Activated CD4-positive, CD25-positive, alpha-beta regulatory T cell treated with anti-CD3 and anti-CD28 coated beads, Interleukin-2, amount 50 U/mL, for 16 hours (primary cell): ENCODE data around the gene SIAH2.
"Not testable (repeated sequence)": the region's sequence is repeated elsewhere in the genome, so short reads cannot be mapped to it uniquely, and the experiment has no call there.

Source experiments
- DNase-seq: peaks from one replicate; pipeline ENCODE4 v3.0.0-alpha.2; 2020; ENCODE audit warnings: low read depth, low spot score

Gene SIAH2, protein sequence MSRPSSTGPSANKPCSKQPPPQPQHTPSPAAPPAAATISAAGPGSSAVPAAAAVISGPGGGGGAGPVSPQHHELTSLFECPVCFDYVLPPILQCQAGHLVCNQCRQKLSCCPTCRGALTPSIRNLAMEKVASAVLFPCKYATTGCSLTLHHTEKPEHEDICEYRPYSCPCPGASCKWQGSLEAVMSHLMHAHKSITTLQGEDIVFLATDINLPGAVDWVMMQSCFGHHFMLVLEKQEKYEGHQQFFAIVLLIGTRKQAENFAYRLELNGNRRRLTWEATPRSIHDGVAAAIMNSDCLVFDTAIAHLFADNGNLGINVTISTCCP

DNA sequence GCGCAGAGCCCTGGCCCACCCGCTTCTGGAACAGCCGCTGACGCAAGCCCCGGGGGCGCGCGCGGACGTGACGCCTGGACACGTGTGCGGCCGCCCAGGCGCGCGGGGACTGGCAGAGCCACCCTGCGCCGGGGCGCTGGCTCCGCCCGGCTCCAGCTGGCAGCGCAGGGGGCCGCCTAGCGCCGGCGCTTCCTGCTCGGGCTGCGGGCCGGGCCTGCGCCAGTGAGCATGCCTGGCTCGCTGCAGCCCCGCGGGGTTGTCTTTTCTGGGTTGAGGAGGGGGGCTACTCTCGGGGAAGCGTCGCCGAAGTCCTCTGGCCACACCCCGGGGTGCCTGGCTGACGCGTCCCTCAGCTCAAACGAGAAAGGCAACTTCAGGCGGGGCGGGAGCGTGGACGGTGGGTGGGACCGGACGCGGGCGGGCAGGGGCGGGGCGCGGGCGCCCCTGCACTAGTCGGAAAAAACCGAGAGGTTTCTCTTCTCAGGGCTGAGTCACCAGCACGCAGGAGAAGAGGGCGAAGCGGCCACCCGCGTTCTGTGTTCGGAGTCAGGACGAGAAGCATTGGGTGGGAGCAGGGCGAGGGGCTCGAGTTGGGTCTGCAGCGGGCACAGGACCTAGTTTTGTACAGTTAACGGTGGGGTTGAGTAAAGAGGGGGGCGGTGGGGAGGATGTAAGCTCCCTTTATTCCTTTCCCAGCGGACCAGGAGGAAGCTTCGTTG, at the start of gene SIAH2:
Gene SIAH2, minus strand, starts transcription at position 48 of the 719 bp plus-strand sequence. CDS start 320 bp downstream, outside the sequence.
- DNase-seq: peak; percentile 85

DNA sequence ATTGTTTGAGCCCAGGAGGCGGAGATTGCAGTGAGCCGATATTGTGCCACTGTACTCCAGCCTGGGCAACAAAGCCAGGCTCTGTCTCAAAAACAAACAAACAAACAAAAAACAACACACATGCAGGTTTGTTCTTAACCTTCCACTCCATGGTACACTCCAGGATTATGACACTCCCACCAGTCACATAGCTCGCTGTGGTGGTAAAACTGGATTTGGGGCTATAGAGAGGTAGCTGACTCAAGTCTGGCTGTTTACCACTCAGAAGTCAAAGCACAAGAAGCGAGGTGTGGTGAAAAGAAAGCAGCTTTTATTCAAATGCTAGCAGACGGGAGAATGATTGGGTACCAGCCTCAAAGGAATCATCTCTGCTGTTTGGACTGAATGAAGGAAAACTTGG, 49.0 kb upstream of the SIAH2 start:
- DNase-seq: no peak

DNA sequence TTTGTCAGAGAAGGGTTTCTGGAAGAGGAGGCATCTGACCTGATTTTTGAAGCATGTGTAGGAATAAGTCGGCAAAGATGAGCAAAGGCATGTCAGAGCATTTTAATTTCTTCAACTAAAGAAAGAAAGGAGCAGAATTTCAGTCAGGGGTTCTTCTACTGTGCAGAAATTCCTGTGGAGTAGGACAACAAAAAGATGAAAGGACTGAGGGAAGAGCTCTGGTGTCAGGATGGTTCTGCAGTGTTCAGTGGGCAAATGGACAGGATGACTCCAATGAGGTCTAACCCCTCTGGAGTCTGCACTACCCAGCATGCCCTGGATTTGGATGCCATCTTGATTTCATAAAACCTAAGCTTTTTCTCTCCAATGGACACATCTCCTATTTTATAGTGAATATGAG, 47.7 kb upstream of the SIAH2 start:
- DNase-seq: no peak

DNA sequence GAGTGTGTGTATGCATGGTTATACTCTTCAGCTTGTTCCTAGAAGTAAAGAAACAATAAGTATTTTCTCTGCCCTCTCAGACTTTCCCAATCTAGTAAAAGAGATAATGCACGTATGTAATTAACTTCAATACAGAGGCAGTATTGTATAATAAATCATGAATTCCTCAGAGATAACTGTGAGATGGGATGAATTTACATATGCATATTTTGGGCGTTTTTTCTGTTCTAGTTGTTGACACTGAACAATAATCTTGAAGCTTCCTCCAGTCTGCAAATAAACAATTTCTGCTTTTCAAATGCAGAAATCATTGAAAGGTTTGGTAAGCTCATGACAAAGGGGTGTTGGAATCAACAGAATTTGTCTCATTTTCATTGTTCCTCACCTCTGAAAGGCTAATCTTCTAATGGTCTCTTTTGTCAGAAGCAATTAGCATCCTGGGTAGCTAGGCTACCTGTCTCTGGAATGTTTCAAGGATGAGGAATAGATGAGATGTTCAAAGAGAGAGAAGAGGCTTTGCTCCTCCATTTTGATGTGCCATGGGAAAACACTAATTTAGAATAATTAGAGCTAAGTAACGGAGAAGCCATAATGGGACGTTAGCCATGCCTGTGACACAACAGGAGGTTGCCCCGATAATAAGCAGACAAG, 43.3 kb upstream of the SIAH2 start:
- DNase-seq: no peak

DNA sequence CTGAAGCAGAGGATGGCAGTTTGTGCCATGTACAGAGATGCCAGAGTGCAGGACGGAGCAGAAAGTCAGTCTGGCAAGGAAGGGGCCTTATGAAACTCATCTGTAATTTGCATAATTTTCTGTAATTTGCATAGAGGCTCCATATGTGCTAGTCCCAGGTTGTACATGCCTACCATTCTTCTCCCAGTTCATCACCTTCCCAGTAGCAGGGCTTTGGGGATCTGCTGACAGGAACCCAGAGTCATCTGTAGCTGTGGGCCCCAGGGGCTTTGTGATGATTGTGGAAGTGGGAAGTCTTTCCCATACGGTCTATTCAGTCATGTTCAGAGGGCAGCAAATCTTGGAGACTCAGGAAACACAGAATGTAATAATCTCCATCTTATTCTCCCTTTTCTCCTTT, 42.4 kb upstream of the SIAH2 start:
- DNase-seq: no peak

DNA sequence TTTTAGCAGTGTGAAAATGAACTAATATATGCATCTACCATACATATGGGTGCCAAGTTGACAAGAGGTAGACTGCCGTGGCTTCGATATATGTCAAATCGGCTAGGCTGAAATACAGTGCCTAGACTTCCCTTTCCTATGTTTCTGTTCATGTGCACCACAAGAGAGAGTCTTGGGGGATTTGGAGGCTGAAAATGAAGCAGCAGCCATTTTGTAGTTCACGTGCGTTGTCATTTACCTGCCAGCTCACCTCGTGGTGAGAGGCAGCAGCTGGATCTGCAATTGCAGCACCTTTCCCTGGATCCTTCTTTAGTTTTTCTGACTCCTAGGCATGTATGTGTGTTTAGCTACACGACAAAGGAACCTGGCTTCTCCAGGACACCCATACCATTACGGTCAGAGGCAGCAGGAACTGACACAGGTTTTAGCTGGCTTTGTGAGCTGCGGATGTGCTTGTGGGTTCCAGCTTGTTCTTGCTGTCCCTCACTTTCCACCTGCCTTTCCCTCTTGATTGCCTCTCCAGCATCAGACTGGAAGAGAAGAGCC, 40.5 kb upstream of the SIAH2 start:
- no peak for DNase-seq

DNA sequence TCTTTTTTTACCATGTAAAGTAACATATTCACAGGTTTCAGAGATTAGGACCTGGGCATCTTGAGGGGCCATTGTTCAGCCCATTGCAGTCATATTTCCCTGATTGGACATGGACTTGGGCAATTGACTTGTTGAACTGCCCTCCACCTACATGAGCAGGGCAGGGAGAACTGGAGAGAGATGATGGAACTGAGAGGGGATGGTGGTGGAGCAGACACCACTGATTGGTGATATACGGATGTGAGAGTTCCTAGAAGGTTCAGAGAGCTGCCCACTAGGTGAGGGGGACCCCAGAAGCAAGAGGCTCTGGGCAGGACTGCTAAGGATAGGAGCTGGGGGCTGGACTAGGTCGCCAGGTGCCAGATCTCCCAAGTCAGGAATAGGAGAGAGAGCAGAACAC, 37.8 kb upstream of the SIAH2 start:
- no peak for DNase-seq

DNA sequence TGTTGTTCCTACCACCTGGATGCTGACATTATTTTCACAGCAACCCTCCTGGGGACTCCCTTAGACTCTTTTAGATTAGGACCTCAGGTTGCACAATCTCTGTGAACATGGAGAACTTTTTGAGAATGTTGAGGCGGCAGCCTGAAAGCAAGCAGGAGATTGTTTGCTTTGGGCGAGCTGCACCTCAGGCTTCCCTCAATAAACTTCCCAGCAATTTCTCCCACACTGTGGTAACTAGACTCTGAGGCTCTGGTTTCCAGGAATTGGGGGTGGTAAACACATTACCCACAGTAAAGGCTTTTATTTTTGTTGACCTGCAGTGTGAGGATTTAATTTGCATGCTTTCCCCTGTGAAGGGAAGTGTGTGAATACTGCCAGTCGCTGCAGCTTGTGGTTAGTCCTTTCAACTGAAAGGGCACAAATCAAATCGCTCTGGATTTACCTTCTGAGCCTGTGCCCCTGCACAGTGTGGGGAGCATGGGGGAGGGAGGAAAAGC, 35.2 kb upstream of the SIAH2 start:
- no peak for DNase-seq

DNA sequence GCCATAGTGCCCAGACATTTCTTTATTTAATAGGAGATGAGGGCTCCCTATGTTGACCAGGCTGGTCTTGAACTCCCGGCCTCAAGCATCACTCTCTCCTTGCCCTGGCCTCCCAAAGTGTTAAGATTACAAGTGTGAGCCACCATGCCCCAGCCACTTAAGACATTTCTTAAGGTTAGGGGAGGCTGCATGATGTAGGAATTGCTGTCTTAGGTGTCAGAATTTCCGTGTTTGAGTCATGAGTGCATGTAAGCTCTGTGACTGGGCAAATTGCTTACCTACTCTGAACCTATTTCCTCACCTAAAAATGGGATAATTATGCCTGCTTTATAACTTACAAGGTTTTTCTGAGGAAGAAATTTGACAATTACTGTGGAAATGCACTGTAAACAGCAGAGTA, 34.2 kb upstream of the SIAH2 start:
- no peak for DNase-seq

DNA sequence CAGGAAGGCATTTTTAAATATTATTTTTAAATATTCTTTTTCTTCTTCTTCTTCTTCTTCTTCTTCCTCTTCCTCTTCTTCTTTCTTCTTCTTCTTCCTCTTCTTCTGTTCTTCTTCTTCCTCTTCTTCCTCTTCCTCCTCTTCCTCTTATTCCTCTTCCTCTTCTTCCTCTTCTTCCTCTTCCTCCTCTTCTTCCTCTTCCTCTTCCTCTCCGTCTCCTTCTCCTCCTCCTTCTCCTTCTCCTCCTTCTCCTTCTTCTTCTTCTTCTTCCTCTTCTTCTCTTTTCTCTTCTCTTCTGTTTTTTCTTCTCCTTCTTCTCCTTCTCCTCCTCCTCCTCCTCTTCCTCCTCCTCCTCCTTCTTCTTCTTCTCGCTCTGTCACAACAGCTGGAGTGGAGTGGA, 33.6 kb upstream of the SIAH2 start:
- DNase-seq: not testable (repeated sequence)

DNA sequence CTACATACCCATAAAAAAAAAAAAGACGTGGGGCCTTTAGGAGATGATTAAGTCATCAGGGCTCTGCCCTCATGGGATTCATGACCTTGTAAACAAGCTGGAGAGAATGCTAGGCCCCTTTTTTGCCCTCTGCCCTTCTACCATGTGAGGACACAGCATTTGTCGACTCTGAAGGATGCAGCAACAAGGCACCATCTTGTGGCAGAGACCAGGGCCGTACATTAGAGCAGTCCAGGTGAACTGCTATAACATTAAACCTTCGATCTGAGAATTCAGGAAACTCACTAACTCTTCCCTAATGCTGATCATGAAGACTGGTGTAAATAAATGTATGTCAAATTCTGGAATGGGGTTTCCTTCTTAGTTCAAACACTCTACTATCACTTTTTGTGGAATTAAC, 30.7 kb upstream of the SIAH2 start:
- no peak for DNase-seq

DNA sequence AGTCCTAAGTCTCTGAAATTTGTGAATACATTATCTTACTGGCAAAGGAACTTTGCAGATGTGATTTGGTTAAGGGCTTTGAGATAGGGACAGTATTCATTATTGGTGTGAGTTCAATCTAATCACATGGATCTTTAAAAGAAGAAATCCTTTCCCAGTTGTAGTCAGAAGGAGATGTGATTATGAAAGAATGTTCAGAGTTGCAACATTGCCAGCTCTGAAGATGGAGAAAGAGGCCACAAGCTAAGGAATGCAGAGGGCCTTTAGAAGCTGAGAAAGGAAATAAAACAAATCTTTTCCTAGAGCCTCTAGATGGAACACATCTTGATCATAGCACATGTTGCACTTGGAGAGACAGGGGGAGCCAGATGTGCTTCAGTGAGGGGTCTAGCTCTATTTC, 27.7 kb upstream of the SIAH2 start:
- DNase-seq: no peak

DNA sequence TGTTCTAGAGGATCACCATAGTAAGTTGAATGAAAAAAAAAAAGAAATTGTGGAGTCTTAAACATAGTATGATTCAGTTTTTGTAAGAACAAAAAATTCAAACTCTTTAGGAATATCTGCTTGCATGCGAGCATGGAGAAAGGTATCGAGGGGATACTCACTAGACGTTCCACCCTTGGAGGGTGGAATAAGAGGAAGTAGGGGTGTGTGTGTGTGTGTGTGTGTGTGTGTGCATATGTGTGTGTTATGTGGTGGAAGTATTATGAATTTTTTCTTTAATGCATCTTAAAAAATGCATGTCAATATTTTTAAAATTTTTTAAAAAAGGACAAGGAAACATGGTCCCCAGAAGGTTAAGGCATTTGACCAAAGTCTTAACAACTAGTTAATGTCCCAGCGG, 26.5 kb upstream of the SIAH2 start:
- DNase-seq: no peak

DNA sequence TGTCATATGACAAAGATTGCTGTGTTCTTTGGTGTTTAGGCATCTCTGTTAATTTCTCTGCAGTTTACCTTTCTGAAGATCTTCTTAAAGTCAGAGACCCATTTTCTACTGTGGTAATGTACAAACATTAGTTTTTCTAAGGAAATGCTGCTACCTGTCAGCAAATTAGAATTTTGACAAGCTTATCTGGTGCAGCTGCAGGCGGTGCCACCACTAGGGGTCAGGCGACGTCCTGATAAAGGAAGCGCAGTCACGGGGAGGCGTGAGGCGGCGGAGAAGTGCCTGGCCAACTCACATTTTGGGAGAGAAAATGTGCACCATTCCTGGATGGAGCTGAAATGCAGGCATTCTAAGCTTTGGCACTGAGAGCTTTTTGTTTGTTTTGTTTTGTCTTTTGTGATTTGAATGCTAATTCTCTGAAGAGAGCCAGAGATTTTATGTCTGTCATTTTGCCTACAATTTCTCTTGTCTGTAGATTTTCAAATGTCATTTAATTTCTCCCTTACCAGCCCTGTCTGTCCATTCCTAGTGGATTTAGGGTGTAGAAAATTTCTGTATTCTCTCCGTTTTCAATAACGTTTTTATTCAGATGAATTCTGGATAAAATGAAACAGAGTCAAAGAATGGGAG, 24.9 kb upstream of the SIAH2 start:
- DNase-seq: peak; percentile 54

DNA sequence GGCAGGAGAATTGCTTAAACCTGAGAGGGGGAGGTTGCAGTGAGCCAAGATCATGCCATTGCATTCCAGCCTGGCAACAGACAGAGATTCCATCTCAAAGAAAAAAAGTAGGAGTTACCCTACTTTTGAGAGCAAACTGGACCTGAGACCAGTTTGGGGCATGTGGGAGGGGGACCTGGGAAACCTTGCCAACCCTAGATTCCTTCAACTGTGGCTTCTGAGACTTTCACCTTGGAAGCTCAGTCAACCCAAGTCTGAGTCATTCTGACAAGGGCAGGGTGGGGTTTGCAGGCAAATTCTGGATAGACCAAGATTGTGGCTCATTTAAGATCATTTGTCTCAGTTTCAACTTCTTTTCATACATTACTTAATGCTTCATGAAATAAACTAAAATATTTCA, 23.8 kb upstream of the SIAH2 start:
- no peak for DNase-seq

DNA sequence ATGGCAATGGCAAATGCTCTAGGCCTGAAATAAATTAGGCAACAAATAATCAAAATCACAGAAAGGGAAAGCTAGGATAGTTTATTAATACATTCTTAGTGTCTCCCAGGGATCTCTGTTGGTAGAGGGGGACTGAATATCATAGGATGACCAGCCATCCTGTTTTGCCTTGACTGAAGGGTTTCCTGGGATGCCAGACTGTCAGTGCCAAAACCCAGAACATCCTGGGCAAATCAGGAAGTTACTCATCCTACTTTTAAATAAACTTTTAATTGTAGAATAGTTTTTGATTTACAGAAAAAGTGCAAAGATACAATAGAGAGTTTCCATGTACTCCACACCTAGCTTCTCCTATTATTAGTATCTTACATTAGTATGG, 21.8 kb upstream of the SIAH2 start:
- DNase-seq: no peak

DNA sequence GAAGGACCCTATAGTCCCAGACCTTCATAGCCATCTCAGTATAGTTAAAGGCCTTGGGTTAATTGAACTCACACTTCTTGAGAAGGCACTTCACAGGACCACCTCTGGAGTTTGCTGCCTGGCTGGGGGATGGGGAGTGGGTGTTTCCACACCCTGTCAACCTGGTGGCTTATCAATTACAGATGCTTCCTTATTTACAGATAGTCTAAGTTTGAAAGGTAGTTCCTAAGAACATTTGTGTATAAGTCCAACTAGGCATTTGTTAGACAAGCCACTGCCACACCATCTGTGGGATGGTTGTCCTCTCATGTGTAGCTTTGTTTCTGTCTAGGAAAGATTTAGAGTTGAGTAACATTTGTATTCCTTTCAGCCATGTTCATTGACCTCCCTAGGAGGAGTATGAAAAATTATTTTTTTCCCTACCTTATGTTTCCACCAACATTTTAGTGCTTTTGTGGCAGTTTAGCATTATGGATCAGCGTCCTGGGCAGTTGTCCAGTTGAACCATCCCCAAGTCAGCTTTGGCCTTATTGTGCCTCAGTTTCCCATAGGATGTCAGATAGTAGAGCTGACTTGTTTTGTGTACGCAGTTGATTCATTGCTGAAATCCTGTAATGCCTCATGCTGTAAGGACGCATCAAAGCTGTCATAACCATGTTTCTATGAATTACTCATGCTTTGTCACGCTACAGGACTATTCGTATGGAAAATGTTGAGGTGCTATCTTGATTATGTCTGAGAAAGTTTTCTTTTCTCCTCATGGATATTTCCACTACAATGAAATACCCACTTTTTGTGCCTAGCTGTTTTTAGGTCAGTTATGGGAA, 21.2 kb upstream of the SIAH2 start:
- DNase-seq: no peak

DNA sequence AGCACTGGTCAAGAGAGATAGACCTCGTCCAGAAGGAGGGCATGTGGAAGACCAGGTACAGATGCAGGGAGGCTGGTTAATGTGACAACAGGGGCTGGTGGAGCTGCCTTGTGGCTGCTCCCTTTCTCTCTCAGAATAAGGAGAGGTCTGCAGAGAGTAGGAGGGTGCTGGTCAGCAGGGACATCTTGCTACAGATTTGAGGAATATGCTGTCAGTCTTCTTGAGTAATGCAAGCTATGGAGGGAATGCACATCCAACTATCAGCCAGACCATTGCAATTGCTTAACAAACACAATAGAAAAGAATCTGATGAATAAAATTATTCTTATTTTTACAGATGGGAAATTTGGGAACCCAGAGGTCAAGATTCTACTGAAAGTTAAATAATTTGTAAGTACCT, 20.3 kb upstream of the SIAH2 start:
- no peak for DNase-seq

DNA sequence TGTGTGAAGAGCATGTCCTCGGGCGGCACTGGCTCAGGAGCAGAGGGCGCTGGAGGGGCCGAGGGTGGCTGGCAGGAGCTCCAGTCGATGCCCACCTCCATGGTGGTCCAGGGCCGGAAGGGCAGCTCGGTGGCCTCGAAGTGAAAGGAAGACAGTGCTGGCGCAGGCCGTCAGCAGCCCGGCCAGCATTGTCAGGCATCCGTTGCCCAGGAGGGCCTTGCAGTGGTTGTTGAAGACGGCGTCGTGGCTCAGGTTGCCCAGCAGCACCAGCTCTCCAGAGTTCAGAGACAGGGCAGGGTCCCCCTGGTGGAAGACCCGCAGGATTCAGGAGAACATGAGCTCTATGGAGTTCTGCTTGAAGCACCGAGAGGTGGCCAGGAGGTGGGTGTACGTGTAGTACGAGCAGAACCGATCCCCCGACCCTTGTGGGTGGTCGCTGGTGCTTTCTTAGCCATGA, 16.5 kb upstream of the SIAH2 start:
- no peak for DNase-seq

DNA sequence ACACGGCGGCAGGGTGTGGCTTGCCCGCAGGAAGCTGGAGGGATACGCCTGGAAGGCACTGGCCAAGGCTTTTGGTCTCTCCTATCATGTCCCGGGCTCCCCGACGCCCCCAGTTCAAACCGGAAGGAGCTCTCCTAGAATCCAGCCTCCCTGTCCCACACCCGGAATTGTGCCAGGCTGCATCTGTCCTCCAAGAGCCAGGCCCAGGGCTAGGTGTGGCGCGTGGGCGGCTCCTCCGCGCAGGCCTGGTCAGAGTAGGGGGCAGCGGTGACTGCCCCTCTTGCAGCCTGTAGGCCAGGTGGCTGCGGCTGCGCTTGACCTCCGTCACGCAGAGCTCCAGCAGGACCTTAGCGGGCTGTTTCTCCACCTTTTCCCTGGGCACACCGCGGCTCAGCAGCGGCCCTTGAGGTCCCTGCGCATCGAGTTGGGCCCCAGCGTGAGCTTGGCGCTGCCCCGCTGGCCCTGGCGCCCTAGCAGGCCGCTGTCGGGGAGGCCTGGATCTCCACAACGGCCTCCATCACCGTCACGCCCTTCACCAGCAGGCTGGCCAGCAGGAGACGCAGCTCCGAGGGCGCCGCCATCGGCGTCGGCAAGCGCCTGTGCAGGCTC, 15.9 kb upstream of the SIAH2 start:
- no peak for DNase-seq
